C1 segment of cervical spinal cord (tissue), 14 donors: ENCODE data around the gene SLC25A5.
A peak's percentile ranks its signal among the peaks of the same experiment; 100 is the strongest.
"Not testable (repeated sequence)": the region's sequence is repeated elsewhere in the genome, so short reads cannot be mapped to it uniquely, and the experiment has no call there.

Source experiments
- DNase-seq, 14 donors: peaks; one replicate each; lab custom pipeline; 2025; lab: John Stamatoyannopoulos, UW

Gene SLC25A5

GRCh38 chrX:119505145-119505544 is 36.9 kb downstream of the SLC25A5 start:
- DNase-seq: not testable (repeated sequence)

DNA sequence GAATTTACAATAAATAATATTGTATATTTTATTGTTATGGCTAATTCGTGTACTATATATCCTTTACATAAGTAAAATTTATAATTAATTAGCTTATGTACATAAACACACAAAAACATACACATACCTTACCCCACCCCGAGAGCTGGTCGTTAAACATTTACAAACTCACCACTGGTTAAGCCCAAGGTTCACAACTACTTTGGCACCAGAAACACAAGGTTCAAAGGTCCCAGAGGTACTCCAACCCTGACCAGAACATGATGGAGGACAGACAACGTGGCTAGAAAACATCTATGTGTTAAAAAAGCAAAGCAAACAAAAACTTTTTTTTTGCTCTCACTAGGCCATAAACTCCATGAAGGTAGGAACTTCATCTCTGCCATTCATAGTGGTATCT is 37.7 kb downstream of the SLC25A5 start:
- no peak for DNase-seq

DNA sequence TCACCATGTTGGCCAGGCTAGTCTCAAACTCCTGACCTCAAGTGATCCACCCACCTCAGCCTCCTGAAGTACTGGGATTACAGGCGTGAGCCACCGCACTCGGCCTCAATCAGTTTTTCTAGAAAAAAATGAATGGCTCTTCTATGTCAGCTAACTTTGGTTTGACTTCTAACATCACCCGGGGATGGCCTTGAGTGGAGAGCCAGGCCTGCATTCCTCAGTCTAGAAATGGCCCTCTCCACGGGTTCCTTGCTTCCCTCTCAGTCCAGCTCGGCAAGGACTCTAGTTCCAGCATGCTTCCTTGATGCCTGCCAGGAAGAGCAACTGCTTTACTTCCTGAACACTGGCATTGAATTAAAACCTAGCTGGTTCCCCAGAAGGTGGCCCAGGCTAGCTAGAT is 39.0 kb downstream of the SLC25A5 start:
- peak in 1 of 14 donors; percentile 12 for DNase-seq

- DNase-seq: peak in 6 of 14 donors; percentile 0 to 14 (median 6)
Measured at GRCh38 chrX:119512146-119512800, 44.0 kb downstream of the SLC25A5 start.

- peak in 6 of 14 donors; percentile 2 to 9 (median 4) for DNase-seq
Measured at GRCh38 chrX:119516157-119516702, 48.0 kb downstream of the SLC25A5 start.

DNA sequence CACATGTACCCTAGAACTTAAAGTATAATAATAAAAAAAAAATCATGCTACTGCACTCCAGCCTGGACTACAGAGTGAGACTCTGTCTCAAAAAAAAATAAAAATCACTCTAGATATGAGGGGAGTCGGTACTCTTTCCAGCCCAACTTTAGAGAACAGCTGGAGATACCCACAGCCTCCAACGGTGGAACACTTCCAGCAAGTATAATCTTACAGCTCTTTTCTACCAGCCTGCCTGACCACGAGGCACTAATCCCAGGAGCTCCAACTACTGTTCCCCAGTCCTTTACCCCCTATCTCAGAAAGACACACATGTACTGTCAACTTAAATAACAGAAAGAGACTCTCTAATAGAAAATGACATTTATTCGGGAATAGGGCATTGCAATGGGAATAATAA is 50.1 kb downstream of the SLC25A5 start:
- no peak for DNase-seq
